Ureter (tissue), 1 donor: ENCODE results near the gene NUDT16L1. TPM values are rescaled to one million over a fixed set of nuclear protein-coding genes. Genes with fewer than 3 reads are reported as not detected.

Experiments used
- DNase-seq: peaks from one replicate; pipeline ENCODE4 v3.0.0-alpha.2; 2020; ENCODE audit warnings: low spot score
- total RNA-seq: library from RNA; stranded (reverse); gene quantifications from one replicate; pipeline ENCODE4 v1.2.4, GENCODE V29; 2023
- donor health status: DM: yes; HTN: yes; CAD: no.

The NUDT16L1 gene
- total RNA-seq, 1 donor from 2014 or later, result 33.1 TPM

DNA sequence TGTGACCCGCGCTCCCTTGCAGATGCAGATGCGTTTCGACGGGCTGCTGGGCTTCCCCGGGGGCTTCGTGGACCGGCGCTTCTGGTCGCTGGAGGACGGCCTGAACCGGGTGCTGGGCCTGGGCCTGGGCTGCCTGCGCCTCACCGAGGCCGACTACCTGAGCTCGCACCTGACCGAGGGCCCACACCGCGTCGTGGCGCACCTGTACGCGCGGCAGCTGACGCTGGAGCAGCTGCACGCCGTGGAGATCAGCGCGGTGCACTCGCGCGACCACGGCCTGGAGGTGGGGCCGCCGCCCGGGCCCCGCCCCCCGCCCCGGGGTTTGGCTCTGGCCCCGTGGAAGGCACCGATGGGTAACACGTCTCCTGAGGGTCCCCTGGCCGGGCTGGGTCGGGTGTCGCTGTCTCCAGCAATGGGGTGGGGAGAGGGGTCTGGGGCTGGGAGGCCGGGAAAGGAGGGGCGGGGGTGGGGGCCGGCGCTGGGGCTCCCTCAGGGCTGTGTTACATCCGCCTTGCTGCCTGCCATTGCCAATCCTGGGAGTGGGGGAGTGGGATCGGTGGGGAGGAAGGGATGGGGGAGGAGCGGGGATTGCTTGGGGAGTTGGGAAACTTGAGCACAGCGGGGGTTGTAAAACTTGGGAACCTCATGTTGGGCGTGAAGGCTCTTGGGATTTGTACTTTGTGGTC lies 737 bp downstream of the NUDT16L1 start:
- DNase-seq, result peak; percentile 59

DNA sequence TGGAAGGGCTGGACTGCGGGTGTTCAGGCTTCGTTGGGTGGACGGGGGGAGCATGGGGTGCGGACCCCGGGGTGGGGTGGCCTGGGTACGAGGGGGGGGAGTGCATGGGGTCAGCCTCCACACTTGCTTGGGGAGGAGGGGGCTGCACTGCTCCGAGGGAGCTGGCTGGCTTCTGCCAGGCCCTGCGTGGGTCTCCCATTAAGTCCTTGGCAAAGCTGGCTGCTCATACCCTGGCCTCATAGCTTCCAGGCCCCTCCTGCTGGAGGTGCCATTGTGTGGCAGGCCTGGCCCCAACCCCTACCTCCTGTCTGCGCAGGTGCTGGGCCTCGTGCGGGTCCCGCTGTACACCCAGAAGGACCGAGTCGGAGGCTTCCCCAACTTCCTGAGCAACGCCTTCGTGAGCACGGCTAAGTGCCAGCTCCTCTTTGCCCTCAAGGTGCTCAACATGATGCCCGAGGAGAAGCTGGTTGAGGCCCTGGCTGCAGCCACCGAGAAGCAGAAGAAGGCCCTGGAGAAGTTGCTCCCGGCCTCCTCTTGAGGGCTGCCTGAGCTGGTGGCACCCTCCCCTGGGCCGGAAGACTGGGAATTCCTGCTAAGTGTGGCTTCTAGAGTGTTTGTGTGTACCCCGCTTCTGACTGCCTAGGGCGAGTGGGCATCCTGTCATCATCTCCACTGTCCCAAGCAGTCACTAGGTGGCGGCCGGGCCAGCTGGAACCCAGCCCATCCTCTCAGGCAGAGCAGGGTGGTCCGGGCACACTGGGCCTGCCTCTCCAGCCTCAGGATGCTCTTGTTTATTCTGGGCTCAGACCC lies 1.5 kb downstream of the NUDT16L1 start:
- DNase-seq, result peak; percentile 46

DNA sequence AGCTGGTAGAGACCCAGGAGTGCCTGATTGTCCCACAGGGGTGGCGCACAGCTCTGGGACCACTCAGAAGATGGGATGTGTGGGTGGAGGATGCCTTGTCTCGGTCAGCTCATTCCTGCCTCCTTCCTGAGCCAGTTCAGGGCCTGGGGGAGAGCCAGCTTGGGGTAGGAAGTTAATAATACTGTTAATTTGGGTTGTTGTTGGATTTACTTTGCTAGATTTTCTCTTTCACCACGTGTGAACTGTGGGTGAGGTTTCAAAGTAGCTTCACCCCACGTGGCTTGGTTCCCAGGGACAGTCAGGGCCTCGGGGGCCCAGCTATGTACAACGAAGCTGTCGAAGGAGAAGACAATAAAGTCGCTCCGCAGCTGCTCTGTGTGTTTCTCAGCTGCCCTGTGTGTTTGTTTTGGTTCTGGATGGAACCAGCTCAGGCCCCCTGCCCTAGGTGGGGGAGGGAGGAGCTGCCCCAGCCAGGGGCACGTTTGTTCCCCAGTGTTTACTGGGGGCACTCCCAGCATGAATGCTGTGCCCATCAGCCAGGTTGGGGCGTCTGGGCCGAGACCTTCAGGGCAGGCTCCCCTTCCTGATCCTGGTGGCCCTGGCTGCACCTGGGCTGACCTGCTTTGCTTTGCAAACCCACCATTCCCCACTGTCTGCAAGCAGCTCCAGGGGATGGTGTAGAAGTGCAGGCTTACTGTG lies 2.3 kb downstream of the NUDT16L1 start:
- DNase-seq, result no peak

DNA sequence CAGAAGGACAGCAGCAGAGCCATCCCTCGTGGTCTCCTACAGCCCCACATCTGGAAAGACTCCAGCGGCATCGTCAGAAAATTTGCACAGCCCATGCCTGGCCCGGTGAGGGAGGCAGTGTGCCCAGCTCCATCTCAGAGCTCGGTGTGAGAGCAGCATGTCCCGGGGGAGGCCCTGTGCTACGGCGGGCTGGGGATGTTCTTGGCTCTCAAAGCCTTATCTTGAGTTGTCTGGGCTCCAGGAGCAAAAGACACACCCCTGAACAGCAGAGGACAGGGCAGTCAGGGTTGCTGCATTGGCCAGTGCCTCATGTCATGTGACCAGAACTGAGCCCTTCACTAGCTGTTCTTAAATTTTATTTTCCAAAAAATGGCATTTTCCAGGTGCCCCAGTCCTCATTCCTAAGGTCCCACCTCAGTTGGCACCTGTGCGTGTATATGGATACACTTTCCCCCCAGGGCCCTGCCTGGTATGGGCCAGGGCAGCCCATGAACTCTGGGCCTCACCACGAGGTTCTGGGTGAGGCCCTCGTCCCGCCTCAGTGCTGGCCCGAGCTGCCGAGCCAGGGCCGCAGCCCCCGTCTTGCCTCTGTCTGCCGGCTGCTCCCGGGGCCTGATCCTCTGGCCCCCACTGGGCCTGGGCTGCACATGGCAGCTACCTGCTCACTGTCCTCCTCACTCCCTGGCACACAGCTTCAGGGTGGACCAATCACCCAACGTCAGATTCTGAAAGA lies 3.0 kb downstream of the NUDT16L1 start:
- DNase-seq, result no peak

DNA sequence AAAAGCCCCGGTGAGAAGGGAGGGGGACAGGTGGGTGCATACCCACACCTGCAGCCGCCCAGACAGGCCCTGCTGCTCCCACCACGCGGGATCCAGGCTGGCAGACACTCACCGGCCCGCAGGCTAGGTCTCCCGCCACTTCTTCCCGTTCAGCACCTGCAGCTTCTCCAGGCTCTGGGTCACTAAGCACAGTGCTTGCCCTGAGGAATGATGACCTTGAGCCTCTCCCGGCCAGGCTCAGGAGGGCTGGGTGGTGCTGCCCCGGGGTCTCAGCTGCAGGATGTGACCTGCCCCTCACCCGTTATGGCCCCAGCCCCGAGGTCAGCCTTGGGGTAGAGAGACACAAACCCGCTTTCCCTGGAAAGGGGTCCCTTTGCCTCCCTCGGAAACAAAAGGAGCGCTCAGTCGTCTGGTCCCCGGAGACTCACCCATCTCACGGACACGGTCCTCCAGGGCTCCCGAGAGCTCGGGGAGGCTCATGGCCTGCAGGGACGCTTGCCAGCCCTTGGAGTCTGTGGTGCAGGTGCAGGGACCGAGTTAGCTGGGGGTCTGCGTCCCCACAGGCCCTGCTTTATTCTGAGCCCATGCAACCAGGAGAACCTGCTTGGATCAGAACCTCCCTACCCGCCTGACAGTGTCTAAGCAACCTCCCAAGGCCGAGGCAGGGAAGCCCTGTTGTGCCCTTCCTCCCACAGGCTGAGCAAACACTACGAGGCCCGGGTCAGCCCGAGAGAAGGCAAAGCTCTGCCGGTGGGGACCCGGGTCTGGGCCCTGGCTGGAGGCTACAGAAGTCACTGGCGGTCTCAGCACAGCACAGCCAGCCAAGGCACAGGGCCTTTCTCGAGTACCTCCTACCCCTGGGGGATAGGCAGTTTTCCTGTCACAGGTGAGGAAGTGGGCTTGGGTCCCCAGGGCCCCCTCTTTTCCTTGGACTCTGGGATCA lies 3.8 kb downstream of the NUDT16L1 start:
- DNase-seq, result no peak

DNA sequence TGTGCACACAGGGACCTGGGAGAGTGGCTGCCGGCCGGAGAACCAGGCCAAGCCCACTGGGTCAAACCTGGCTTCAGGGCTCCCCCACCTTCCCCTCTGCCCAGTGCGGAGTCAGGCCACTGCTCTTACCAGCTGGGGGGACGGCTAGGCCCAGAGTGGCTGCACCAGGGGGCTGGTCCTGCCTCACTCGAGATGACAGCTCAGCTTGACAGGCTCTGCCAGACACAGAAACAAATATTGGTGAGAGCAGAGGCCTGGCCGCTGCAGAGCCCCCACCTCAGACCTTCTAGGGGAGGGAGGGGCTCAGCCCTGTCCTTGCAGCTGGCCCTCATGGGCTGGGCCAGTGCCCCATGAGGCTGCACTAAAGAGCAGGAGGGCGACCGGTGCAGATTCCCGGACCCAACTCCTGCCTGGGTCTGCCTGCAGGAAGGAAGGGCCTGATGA lies 4.5 kb downstream of the NUDT16L1 start:
- DNase-seq, result no peak

DNA sequence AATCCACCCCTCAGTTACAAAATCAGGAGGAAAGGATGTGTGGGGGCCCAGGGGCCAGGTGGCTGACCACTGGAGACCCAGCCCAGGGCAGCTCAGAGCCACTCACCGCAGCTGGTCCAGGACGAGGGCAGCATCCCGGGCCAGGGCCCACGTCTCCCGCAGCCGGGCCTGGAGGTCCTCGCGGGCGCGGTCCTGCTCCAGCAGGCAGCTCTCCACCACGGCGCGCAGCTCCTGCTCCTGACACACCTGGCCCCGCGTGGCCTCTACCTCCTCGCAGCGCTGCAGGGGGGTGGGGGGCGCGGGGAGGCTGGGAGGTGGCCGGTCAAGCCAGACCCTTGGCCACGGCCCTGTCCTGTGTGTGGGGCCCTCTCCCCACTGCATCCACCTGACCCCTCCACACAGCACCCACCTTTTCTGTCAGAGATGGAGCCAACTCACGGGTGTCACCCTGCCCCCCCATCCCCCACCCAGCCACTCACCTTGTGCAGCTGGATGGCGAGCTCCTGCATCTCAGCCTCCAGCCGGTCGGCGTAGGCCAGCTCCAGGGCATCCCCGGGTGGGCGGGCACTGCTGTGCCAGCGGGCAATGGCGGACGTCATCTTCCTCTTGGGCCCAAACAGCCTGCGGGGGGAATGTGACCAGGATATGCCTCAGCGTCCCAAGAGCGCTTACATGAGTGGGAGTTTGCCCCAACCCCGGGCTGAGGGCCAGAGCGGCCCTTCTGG lies 5.1 kb downstream of the NUDT16L1 start:
- no peak for DNase-seq

DNA sequence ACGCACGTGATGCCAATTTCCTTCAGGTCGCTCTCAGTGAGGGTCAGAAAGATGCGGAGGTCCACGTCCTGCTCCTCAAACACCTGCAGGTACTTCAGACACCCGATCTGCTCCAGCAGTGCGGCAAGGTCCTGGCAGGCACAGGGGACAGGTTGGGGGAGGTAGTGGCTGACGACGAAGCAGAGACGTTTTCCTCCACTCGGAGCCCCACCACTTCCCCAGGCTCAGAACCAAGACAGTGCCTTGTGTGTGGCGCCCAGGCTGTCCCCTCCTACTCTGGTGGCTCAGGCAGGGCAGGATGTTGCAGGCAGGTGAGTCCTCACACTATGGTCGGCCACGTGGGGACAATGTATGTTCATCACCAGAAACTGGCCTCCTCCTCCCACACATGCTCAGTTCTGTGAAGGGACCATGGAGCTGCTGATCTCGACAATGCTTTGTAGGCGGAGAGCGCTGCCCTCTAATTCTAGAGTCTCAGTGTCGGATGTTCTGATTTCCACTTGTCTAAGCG lies 5.7 kb downstream of the NUDT16L1 start:
- DNase-seq, result no peak

DNA sequence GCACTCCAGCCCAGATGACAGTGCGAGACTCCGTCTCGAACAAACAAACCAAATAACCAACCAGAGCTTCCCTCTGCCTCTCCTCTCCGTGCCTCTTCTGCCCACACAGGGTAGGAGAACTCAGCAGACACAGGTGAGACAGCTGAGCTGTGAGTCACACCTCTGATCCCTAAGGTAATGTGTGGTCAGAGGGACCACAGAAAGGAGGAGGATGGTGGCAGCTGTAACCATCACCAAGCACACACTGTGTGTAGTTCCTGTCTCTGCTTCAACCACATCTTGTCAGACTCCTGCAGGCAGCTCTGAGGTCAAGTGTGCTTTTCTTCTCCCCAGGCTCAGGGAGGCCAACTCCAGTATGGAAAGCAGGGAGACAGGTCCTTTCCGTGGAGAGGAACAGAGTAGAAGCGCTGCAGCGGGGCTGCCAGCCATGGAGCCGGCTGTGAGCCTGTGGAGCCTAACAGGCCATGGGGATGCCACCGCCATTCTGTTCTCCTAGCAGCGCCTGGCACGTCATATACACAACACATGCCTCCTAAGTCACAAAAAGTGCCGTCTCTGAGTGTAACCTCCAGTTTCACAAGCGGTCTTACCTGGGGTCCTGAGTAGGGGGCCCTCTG lies 7.1 kb downstream of the NUDT16L1 start:
- DNase-seq, result no peak

DNA sequence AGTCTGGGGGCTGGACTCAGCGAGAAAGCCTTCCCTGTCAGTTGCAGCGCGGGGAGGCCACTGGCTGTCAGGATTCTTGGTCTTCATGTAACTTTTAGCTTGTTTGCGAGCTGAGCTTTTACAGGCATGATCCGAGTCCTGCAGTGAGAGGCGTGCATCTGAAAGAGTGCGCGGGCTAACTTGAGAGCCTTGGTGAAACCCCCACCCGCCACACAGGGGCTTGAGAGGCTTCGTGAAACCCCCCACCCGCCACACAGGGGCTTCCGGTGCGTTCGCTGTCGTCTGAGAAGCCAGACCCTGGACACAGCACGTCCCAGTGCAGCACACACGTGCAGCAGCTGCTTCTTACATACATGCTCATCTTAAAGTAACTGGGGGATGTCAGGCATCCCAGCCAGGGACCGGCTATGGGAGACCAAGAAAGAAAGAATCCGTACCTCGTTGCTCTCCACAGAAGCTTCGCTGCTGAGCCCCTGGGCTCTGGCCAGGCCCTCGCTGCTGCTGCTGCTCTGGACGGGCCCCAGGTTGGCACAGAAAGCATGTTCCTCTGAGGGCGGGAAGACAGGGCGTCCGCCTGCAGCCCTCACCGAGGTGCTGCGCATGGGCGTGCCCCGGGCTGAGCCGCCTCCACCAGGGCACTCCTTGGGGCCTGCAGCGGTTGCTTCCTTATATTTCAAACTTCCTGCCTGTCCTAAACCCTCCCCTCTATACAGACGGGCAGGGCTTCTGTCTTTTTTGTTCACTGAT lies 7.8 kb downstream of the NUDT16L1 start:
- DNase-seq, result no peak

DNA sequence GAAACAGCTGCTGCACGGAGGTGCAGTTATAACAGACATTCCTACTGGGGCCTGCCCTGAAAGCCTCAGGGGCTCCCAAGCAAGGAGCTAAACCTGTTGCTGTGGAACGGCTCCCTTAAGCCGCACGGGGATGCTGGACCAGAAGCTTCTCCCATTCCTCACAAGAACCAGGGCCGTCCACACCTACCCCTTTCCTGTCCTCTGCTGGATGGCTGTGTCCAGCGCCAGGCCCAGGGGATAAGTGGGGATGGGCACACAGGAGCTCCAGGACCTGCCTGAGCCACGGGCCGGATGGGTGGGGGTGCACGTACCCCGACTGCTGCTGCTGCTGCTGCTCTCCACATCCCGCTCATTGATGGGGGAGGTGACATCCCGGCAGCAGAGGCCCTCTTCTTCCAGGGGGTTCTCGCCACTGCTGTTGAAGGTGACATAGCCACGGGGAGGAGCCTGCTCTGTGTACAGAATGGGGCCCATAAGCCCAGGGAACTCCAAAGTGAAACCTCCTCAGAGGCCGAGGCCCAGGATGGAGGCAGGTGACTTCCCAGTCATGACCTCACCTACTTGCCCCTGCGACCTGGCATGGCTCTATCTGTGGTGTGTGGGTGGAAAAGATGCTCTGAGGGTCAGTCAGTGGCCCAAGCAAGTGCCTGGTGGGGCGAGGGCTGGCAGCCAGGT lies 8.6 kb downstream of the NUDT16L1 start:
- DNase-seq, result no peak

DNA sequence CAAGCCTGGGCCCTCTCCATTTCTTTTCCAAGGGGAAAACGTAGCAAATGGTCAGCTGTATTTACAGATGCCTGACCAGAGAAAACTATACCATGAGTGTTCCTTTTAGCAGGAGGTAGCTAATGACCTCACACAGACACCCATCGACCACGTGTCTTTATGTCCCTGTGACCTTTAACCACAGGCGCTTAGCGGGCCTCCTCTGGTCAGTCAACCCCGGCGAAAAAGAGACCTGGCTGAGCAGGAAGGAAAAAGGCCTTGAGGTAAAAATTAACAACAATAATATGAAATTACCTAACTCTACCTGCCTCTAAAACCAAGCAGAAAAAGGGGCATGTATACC lies 9.1 kb downstream of the NUDT16L1 start:
- DNase-seq, result no peak

DNA sequence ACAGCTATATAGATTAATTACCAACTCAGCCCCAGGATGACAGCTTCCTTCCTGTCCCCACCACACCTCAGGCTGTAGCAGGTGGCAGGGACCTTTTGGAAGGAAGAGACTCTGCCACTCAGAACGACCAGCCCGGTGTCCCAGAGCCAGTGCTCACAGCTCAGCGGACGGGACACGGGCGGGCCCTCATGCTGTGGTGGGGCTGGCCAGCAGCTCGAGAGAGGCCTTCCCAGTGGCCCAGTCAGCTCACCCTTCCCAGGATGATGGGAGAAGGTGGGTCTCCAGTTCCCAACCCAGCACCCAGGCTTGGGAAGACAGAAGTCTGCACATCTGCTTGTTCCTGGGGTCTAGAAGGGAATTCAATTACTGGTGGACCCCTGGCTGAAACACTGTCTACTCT lies 10.5 kb downstream of the NUDT16L1 start:
- no peak for DNase-seq

DNA sequence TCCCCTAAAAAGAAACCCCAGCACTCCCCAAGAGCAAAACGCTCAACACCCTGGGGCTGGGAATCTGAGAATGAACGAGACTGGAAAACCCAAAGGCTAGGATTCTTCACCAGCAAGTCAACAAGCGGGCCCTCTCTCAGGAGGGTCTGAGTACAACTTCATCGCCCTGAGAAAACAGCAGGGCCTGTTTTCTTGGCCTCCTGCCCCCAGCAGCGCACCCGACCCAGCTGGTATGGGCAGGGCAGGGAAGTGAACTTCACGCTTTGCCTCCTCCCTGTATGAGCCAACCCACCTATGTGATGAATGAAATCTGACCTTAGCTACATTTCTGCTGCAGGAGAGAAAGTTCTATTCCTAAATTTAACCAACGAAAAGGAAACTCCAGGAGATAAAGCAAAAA lies 11.1 kb downstream of the NUDT16L1 start:
- no peak for DNase-seq

DNA sequence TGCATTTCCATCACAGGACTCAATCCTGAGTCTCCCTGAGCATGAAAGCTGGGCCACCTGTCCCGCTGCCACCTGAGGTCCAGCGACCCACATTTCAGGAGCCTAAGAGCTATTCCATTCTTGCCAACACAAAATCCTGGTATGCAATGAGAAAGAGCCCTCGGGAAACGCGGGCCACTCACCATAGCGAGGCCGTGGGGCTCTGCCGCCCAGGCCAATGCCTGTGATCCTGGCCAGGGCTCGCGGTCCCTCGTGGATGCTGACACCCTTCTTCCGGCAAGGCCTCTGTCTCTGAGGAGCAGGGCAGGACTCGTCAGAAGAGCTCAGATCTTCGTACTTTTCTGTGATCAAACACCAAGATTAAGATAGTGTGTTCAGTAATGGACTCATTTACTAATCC lies 11.6 kb downstream of the NUDT16L1 start:
- no peak for DNase-seq

DNA sequence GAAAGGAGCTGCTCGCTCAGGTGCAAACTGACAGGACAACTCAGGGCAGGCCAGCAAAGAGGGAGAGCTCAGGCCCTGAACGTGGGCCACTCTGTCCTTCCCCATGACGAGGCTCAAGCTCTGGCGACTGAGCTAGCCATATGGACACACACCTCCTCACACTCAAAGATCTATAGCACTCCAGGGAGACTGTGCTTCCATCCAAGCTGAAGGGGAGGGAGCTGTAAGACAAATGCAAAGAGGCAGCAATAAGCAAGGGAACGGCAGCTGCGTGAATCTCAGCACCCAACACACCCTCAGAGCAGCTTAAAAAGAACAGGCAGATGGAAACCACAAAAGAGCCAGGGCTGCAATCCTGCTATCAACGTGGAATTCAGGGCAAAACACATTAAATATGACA lies 13.5 kb downstream of the NUDT16L1 start:
- DNase-seq, result no peak

DNA sequence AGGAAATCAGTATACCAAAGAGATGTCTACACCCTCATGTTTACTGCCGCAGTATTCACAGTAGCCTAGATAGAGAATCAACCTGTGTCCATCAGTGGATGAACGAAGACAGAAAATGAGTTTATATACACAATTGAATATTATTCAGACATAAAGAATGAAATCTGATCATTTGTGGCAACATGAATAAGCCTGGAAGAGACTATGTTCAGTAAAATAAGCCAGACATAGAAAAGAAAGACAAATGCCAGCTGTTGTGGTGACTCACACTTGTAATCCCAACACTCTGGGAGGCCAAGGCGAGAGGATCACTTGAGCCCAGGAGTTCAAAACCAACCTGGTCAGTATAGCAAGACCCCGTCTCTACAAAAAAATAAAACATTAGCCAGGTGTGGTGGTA lies 16.1 kb downstream of the NUDT16L1 start:
- no peak for DNase-seq
